Measurements from ENCODE around the gene TAF11L13.
"Not testable (repeated sequence)": the region's sequence is repeated elsewhere in the genome, so short reads cannot be mapped to it uniquely, and the experiment has no call there.

TAF11L13 gene

DNA sequence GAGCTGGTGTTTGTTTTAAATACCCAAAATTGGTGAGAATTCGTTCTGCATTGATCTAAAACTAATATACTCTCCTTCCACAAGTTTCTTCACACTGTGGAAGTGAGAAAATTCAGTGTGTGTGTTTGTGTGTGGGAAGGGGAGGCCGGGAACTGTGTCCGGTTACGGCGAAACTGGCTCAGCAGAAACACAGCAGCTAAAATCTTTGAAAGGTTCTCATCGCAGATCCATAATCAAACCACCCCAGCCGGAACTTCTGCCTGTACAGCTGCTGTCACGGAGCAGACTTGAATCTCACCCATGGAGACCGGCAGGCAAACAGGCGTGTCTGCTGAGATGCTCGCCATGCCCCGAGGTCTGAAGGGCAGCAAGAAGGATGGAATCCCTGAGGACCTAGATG is at the start of gene TAF11L13:
TSS of gene TAF11L13 (plus strand) at position 301 of the 400 bp plus-strand sequence.
- in situ Hi-C loops (cut with HindIII; ENCODE audit: low pct_unique_long_range_greater_than_20kb, low sequenced_read_pairs): not testable (repeated sequence)

DNA sequence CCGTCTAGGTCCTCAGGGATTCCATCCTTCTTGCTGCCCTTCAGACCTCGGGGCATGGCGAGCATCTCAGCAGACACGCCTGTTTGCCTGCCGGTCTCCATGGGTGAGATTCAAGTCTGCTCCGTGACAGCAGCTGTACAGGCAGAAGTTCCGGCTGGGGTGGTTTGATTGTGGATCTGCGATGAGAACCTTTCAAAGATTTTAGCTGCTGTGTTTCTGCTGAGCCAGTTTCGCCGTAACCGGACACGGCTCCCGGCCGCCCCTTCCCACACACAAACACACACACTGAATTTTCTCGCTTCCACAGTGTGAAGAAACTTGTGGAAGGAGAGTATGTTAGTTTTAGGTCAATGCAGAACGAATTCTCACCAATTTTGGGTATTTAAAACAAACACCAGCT is 46.2 kb upstream of the TAF11L13 start, which contains the start of gene TAF11L7:
TSS of gene TAF11L7 (minus strand) at position 101 of the 400 bp plus-strand sequence.
- DNase-seq (ENCODE audit: low read depth in 1 of 2, low spot score in 1 of 2); in situ Hi-C loops (cut with HindIII; ENCODE audit: low pct_unique_long_range_greater_than_20kb, low sequenced_read_pairs): not testable (repeated sequence)

More for the DNA sequence above, at the start of gene TAF11L13:
- not testable (repeated sequence) for DNase-seq (ENCODE audit: low read depth in 1 of 2, low spot score in 1 of 2)

DNA sequence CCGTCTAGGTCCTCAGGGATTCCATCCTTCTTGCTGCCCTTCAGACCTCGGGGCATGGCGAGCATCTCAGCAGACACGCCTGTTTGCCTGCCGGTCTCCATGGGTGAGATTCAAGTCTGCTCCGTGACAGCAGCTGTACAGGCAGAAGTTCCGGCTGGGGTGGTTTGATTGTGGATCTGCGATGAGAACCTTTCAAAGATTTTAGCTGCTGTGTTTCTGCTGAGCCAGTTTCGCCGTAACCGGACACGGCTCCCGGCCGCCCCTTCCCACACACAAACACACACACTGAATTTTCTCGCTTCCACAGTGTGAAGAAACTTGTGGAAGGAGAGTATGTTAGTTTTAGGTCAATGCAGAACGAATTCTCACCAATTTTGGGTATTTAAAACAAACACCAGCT is 41.0 kb upstream of the TAF11L13 start, which contains the start of gene TAF11L8:
TSS of gene TAF11L8 (minus strand) at position 101 of the 400 bp plus-strand sequence.
- in situ Hi-C loops (cut with HindIII; ENCODE audit: low pct_unique_long_range_greater_than_20kb, low sequenced_read_pairs): not testable (repeated sequence)

DNA sequence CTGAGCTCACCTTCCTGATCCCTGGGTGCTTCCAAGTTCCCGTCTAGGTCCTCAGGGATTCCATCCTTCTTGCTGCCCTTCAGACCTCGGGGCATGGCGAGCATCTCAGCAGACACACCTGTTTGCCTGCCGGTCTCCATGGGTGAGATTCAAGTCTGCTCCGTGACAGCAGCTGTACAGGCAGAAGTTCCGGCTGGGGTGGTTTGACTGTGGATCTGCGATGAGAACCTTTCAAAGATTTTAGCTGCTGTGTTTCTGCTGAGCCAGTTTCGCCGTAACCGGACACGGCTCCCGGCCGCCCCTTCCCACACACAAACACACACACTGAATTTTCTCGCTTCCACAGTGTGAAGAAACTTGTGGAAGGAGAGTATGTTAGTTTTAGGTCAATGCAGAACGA is 37.6 kb upstream of the TAF11L13 start, which contains the start of gene TAF11L9:
TSS of gene TAF11L9 (minus strand) at position 140 of the 400 bp plus-strand sequence.
- DNase-seq (ENCODE audit: low read depth in 1 of 2, low spot score in 1 of 2); in situ Hi-C loops (cut with HindIII; ENCODE audit: low pct_unique_long_range_greater_than_20kb, low sequenced_read_pairs): not testable (repeated sequence)

More for the DNA sequence above, 41.0 kb upstream of the TAF11L13 start, which contains the start of gene TAF11L8:
- DNase-seq (ENCODE audit: low read depth in 1 of 2, low spot score in 1 of 2): not testable (repeated sequence)

DNA sequence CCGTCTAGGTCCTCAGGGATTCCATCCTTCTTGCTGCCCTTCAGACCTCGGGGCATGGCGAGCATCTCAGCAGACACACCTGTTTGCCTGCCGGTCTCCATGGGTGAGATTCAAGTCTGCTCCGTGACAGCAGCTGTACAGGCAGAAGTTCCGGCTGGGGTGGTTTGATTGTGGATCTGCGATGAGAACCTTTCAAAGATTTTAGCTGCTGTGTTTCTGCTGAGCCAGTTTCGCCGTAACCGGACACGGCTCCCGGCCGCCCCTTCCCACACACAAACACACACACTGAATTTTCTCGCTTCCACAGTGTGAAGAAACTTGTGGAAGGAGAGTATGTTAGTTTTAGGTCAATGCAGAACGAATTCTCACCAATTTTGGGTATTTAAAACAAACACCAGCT is 34.2 kb upstream of the TAF11L13 start, which contains the start of gene TAF11L10:
TSS of gene TAF11L10 (minus strand) at position 101 of the 400 bp plus-strand sequence.
- in situ Hi-C loops (cut with HindIII; ENCODE audit: low pct_unique_long_range_greater_than_20kb, low sequenced_read_pairs): not testable (repeated sequence)

DNA sequence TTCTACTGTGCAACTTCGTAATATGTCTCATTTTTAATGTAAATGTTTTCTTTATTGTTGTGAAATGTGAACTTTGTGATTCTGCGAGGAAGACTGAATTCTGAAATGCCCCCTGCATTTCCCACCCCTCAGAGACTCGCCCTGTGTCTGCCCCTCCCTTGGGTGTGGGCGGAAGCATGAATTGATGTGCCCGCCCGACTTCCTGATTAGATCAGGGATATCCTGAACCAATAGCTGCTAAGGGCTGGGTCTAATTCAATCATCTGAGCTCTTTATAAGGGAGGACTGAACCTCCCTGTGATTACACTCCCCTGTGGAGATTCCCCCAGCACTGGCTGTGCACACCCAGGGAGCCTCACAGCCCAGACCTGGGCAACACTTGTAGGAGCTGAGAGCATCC is 28.0 kb upstream of the TAF11L13 start, which contains the start of gene TAF11L11:
TSS of gene TAF11L11 (plus strand) at position 304 of the 400 bp plus-strand sequence.
- in situ Hi-C loops (cut with HindIII; ENCODE audit: low pct_unique_long_range_greater_than_20kb, low sequenced_read_pairs); DNase-seq (ENCODE audit: low read depth in 1 of 2, low spot score in 1 of 2): not testable (repeated sequence)

More for the DNA sequence above, 34.2 kb upstream of the TAF11L13 start, which contains the start of gene TAF11L10:
- DNase-seq (ENCODE audit: low read depth in 1 of 2, low spot score in 1 of 2): not testable (repeated sequence)

DNA sequence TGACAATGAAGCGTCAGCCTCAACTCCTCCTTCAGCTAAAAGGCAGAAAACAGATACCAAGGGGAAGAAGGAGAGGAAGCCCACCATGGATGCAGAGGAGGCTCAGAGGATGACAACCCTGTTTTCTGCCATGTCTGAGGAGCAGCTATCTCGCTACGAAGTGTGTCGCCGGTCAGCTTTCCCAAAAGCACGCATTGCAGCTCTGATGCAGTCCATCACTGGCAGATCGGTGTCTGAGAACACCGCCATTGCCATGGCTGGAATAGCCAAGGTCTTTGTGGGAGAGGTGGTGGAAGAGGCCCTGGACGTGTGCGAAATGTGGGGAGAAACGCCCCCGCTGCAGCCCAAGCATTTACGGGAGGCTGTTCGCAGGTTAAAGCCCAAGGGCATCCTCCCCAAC is 26.9 kb upstream of the TAF11L13 start:
- no peak for DNase-seq (ENCODE audit: low read depth in 1 of 2, low spot score in 1 of 2)
- in situ Hi-C loops (cut with HindIII; ENCODE audit: low pct_unique_long_range_greater_than_20kb, low sequenced_read_pairs): no loop called here
- TF ChIP-seq JUND (IDR thresholded peaks at IDR 0.05; ENCODE audit: low read depth): no peak

DNA sequence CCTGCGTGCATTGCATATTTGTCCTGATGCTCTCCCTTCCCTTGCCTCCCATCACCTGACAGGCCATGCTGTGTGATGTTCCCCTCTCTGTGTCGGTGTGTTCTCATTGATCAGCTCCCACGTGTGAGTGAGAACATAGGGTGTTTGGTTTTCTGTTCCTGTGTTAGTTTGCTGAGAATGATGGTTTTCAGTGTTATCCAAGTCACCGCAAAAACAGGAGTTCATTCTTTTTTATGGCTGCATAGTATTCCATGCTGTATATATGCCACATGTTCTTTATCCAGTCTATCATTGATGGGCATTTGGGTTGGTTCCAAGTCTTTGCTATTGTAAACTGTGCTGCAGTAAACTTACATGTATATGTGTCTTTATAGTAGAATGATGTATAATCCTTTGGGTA is 24.4 kb upstream of the TAF11L13 start:
- DNase-seq (ENCODE audit: low read depth in 1 of 2, low spot score in 1 of 2); in situ Hi-C loops (cut with HindIII; ENCODE audit: low pct_unique_long_range_greater_than_20kb, low sequenced_read_pairs): not testable (repeated sequence)

- DNase-seq (ENCODE audit: low read depth in 1 of 2, low spot score in 1 of 2); in situ Hi-C loops (cut with HindIII; ENCODE audit: low pct_unique_long_range_greater_than_20kb, low sequenced_read_pairs): not testable (repeated sequence)
Observed at GRCh38 chr5:17610092-17610491, 21.8 kb upstream of the TAF11L13 start, which contains the start of gene TAF11L12. TSS of gene TAF11L12 (plus strand) at chr5:17610392.

GRCh38 chr5:17614872-17615605 is 16.8 kb upstream of the TAF11L13 start:
- TF ChIP-seq JUND (IDR thresholded peaks at IDR 0.05; ENCODE audit: low read depth): no peak
- in situ Hi-C loops (cut with HindIII; ENCODE audit: low pct_unique_long_range_greater_than_20kb, low sequenced_read_pairs): no loop called here
- DNase-seq (ENCODE audit: low read depth in 1 of 2, low spot score in 1 of 2): no peak

DNA sequence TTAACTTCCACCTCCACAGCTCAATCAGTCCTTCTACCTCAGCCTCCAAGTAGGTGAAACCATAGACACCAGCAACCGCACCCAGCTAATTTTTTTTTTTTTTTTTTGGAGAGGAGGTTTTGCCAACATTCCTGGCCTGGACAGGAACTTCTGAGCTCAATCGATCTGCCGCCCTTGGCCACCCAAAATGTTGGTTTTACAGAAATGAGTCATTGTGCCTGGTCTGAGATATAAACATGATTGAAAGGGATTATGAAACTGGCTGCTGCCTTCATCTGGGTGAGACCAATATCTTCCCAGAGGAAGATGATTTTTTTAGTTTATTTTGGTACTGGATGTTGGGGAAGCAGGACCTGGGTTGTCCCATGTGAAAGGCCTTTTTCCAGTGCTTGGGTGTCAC is 12.5 kb upstream of the TAF11L13 start:
- no peak for DNase-seq (ENCODE audit: low read depth in 1 of 2, low spot score in 1 of 2)
- TF ChIP-seq JUND (IDR thresholded peaks at IDR 0.05; ENCODE audit: low read depth): no peak
- in situ Hi-C loops (cut with HindIII; ENCODE audit: low pct_unique_long_range_greater_than_20kb, low sequenced_read_pairs): no loop called here

DNA sequence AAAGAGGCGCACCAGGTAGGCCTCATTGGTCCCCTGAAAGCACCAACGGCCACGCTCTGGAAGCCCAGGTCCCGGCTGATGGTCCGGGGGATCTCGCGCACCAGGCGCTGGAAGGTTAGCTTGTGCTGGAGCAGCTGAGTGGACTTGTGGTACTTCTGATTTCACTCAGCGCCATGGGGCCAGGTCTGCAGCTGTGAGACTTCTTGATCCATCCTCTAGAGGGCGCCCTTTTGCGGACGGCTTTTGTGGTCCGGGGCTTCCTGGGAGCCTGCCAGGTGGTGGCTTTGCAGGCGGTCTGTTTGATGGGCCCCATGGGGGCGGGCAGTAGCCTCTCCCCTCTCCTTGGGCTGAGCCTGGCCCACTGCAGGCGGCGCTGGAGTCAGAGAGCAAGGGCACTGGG is 11.3 kb upstream of the TAF11L13 start:
- no peak for TF ChIP-seq JUND (IDR thresholded peaks at IDR 0.05; ENCODE audit: low read depth)
- in situ Hi-C loops (cut with HindIII; ENCODE audit: low pct_unique_long_range_greater_than_20kb, low sequenced_read_pairs): no loop called here
- DNase-seq (ENCODE audit: low read depth in 1 of 2, low spot score in 1 of 2): no peak

DNA sequence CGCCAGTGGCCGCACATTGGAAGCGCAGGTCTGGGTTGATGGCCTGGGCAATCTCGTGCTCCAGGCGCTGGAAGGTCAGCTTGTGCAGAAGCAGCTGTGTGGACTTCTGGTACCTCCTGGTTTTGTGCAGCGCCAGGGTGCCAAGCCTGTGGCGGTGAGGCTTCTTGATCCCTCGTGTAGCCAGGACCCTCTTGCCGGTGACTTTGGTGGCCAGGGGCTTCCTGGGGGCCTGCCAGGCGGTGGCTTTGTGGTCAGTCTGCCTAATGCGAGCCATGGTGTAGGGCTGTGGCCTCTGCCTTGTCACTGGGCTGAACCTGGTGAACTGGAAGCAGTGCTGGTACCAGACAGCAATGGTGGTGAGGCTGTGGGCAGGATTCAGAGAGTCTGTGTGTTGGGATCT is 6.2 kb upstream of the TAF11L13 start:
- TF ChIP-seq JUND (IDR thresholded peaks at IDR 0.05; ENCODE audit: low read depth): no peak
- no peak for DNase-seq (ENCODE audit: low read depth in 1 of 2, low spot score in 1 of 2)
- in situ Hi-C loops (cut with HindIII; ENCODE audit: low pct_unique_long_range_greater_than_20kb, low sequenced_read_pairs): no loop called here

- TF ChIP-seq JUND (IDR thresholded peaks at IDR 0.05; ENCODE audit: low read depth): no peak
- no peak for DNase-seq (ENCODE audit: low read depth in 1 of 2, low spot score in 1 of 2)
- in situ Hi-C loops (cut with HindIII; ENCODE audit: low pct_unique_long_range_greater_than_20kb, low sequenced_read_pairs): no loop called here
Observed at GRCh38 chr5:17634160-17634559, 2.3 kb downstream of the TAF11L13 start, which contains the start of gene TAF11L14. TSS of gene TAF11L14 (plus strand) at chr5:17634460.

- in situ Hi-C loops (cut with HindIII; ENCODE audit: low pct_unique_long_range_greater_than_20kb, low sequenced_read_pairs); DNase-seq (ENCODE audit: low read depth in 1 of 2, low spot score in 1 of 2): not testable (repeated sequence)
Observed at GRCh38 chr5:17649232-17649631, 17.3 kb downstream of the TAF11L13 start.

DNA sequence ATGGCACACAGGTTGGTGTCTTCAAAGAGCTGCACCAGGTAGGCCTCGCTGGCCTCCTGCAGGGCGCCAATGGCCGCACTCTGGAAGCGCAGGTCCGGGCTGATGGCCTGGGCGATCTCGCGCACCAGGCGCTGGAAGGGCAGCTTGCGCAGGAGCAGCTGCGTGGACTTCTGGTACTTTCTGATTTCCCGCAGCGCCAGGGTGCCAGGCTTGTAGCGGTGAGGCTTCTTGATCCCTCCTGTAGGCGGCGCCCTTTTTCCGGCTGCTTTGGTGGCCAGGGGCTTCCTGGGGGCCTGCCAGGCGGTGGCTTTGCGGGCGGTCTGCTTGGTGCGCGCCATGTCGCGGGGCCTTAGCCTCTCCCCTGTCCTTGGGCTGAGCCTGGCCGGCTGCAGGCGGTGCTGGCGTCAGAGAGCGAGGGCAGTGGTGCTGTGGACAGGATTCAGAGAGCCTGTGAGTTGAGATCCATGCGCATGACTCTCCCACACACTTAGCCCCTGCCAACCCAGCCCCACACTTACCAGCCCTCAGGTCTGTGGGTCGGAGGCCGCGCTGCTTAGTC is 23.4 kb downstream of the TAF11L13 start:
- DNase-seq (ENCODE audit: low read depth in 1 of 2, low spot score in 1 of 2); in situ Hi-C loops (cut with HindIII; ENCODE audit: low pct_unique_long_range_greater_than_20kb, low sequenced_read_pairs): not testable (repeated sequence)
